Activated B cell treated with CpG ODN at 0.5 μM for 24 hours (primary cell): ENCODE measurements around the gene NDUFAF3. TPM values are rescaled to one million over a fixed set of nuclear protein-coding genes. Genes with fewer than 3 reads are reported as not detected.

Experiments
- ATAC-seq: fragments of 200-7000 bp; cut with Tn5 transposase; one replicate; pipeline ENCODE4 v1.10.0; 2021; ENCODE audit warnings: low read depth, mild to moderate bottlenecking, moderate library complexity
- CTCF ChIA-PET: fragments of 350-600 bp; sonication (Branson Sonifier 250); formaldehyde crosslinking; loops from one replicate; lab custom pipeline; 2021; ENCODE audit warnings: antibody characterized with exemption; lab: Charles Lee
- POLR2A ChIA-PET: fragments of 350-600 bp; sonication (Branson Sonifier 250); formaldehyde crosslinking; loops from one replicate; lab custom pipeline; 2021; ENCODE audit warnings: antibody characterized with exemption; lab: Charles Lee
- DNase-seq: peaks from one replicate; pipeline ENCODE4 v3.0.0; 2022
- H3K27ac Mint-ChIP-seq: one replicate; pipeline ENCODE4 v1.8.0; 2020; ENCODE audit warnings: mixed read lengths
- H3K27me3 Mint-ChIP-seq: one replicate; pipeline ENCODE4 v1.8.0; 2021; ENCODE audit warnings: mixed read lengths
- H3K36me3 Mint-ChIP-seq: one replicate; pipeline ENCODE4 v1.8.0; 2021; ENCODE audit warnings: low read depth, mixed read lengths
- H3K4me1 Mint-ChIP-seq: one replicate; pipeline ENCODE4 v1.8.0; 2021; ENCODE audit warnings: mixed read lengths
- H3K4me3 Mint-ChIP-seq: one replicate; pipeline ENCODE4 v1.8.0; 2020; ENCODE audit warnings: mild to moderate bottlenecking, mixed read lengths
- H3K9me3 Mint-ChIP-seq: one replicate; pipeline ENCODE4 v1.8.0; 2020; ENCODE audit warnings: mixed read lengths
- CTCF ChIP-seq: fragments of 200-600 bp; IDR thresholded peaks from one replicate; pipeline ENCODE4 v1.8.0; 2022; ENCODE audit warnings: antibody characterized with exemption, mild to moderate bottlenecking
- intact Hi-C: fragments of 100-400 bp; cut with micrococcal nuclease; formaldehyde crosslinking; loops from one replicate; pipeline ENCODE4 v1.15.1; 2024
- total RNA-seq: library from RNA; stranded (reverse); gene quantifications from 2 replicates; pipeline ENCODE4 v1.2.3, GENCODE V29; 2022

NDUFAF3 gene
- total RNA-seq, 1 donor from 2014 or later: 86.5 TPM

DNA sequence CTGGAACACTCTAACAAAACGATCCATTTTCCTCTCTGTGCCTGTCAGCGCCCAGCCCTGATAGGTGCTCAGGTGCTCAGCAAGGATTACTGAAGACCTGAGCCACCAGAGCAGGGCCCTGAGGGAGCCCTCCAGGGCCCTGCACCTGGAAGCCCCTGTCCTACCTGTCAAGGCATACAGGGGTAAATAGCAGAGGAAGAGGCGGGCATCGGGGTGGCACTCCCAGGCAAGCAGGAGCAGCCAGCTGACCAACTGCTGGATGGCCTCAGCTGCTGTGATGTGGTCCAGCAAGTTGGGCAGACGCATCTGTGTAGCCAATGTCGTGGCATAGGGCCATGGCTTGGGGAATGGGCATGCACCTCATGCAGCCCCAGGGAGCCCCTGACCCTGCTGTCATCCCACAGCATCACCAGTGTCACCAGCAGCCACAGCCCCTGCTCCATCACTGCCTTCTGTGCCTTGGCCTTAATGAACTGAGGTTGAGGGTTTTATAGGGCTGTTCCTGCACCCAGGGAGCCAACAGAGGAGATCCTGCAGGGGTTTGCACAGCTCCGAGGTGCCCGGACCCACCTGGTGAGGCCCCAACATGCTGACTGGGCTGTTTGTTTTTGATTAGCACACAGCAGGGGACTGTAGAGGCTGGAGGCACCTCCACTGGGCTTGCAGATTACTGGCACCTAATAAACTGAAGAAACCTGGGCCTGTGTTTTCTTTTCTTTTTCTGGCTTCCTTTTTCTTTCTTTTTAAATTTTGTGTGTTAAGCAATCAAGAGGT is 22.6 kb upstream of the NDUFAF3 start:
- H3K27me3 Mint-ChIP-seq: no peaks in the 10 kb centered on the region
- no peak overlapping the region for H3K27ac Mint-ChIP-seq
- H3K4me1 Mint-ChIP-seq: no peaks in the 10 kb centered on the region
- CTCF ChIA-PET: no interaction called here
- POLR2A ChIA-PET: no interaction called here
- no peak overlapping the region for H3K4me3 Mint-ChIP-seq
- H3K36me3 Mint-ChIP-seq: peaks cover 12% of the 10 kb centered on the region
- intact Hi-C loops: no loop called here
- TF ChIP-seq CTCF: no peak
- no peaks in the 10 kb centered on the region for H3K9me3 Mint-ChIP-seq
- ATAC-seq: no peak
- no peak for DNase-seq

GRCh38 chr3:49001155-49001554 is 20.8 kb upstream of the NDUFAF3 start:
- no peaks in the 10 kb centered on the region for H3K27me3 Mint-ChIP-seq
- H3K36me3 Mint-ChIP-seq: peaks cover 4% of the 10 kb centered on the region
- ChIA-PET POLR2A (interaction anchor here (0.7 kb wide), 1 partner anchor 20 kb away, joined by 3 read pairs; no protein-coding TSS in a partner anchor), CTCF (no interaction called here)
- no peak for ATAC-seq
- no peak overlapping the region for H3K27ac Mint-ChIP-seq
- intact Hi-C loops: no loop called here
- no peak for TF ChIP-seq CTCF
- no peaks in the 10 kb centered on the region for H3K4me1 Mint-ChIP-seq
- DNase-seq: no peak
- no peak overlapping the region for H3K4me3 Mint-ChIP-seq
- no peaks in the 10 kb centered on the region for H3K9me3 Mint-ChIP-seq

- ChIA-PET CTCF (interaction anchor here (0.5 to 2.0 kb wide), 5 partner anchors 12 to 115 kb away, joined by 3 to 5 read pairs (median 3); partner anchors contain the start of genes NDUFAF3 and P4HTM), POLR2A (interaction anchor here (0.9 to 9.9 kb wide), 3 partner anchors 13 to 89 kb away, joined by 4 to 372 read pairs (median 58); partner anchors contain the start of genes DALRD3, IMPDH2, NDUFAF3 and P4HTM)
- TF ChIP-seq CTCF: no peak
- no peak for ATAC-seq
- DNase-seq: no peak
- peaks cover 12% of the 10 kb centered on the region for H3K36me3 Mint-ChIP-seq
- H3K9me3 Mint-ChIP-seq: no peaks in the 10 kb centered on the region
- H3K4me3 Mint-ChIP-seq: no peak overlapping the region
- intact Hi-C loops: loop anchor here (5.0 kb wide), 3 partner anchors 338 to 668 kb away; partner anchors contain the start of genes APEH, PFKFB4 and USP4
- no peak overlapping the region for H3K27ac Mint-ChIP-seq
- peaks cover 21% of the 10 kb centered on the region for H3K4me1 Mint-ChIP-seq
- H3K27me3 Mint-ChIP-seq: no peaks in the 10 kb centered on the region
Measured at GRCh38 chr3:49004352-49005302, 17.3 kb upstream of the NDUFAF3 start.

- H3K27ac Mint-ChIP-seq: no peak overlapping the region
- POLR2A ChIA-PET: interaction anchor here (0.9 to 9.9 kb wide), 3 partner anchors 14 to 88 kb away, joined by 4 to 372 read pairs (median 58); partner anchors contain the start of genes DALRD3, IMPDH2, NDUFAF3 and P4HTM
- CTCF ChIA-PET: interaction anchor here (0.5 to 2.0 kb wide), 5 partner anchors 11 to 116 kb away, joined by 3 to 5 read pairs (median 3); partner anchors contain the start of genes NDUFAF3 and P4HTM
Measured at GRCh38 chr3:49005303-49005680, 16.6 kb upstream of the NDUFAF3 start.

More at GRCh38 chr3:49005303-49005680, 16.6 kb upstream of the NDUFAF3 start:
- ATAC-seq (no peak), DNase-seq (no peak)
- intact Hi-C loops: loop anchor here (5.0 kb wide), 3 partner anchors 337 to 667 kb away; partner anchors contain the start of genes APEH, PFKFB4 and USP4
- Mint-ChIP-seq H3K4me1 (peaks cover 21% of the 10 kb centered on the region), H3K36me3 (peaks cover 12% of the 10 kb centered on the region), H3K27me3 (no peaks in the 10 kb centered on the region), H3K4me3 (no peak overlapping the region), H3K9me3 (no peaks in the 10 kb centered on the region)
- no peak for TF ChIP-seq CTCF
